Measurements from ENCODE around the gene IGSF9B.

IGSF9B gene

DNA sequence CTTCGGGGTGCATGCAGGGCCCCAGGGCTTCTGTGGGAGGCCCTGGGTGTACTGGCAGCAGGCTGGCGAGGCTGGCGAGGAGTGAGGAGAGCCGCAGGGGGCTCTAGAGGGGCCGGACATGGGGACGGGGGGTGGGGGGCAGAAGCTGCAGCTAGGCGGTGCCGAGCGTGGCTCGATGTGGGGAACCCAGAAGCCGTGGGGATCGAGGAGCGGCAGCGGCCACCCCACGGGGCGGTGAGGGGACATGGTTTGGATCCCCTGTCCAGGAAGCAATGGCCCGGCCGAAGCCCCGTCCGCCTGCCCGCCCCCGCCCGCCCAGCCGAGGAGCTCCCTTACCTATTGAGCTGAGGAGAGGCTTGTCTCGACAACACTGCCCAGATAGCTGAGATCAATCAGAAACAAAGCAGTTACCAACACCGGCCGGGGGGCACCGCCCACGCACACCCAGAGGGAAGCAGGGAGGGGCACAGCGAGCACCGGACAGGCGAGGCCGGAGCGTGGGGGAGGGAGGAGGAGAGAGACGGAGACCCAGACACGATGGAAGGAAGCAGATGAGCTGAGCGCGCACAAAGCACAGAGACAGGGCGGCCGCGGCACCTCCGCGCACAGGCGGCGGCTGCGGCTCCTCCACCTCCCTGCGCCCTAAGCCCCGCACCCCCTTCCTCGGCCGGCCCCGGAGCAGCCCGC lies 38.7 kb downstream of the IGSF9B start:
- no peak for DNase-seq

DNA sequence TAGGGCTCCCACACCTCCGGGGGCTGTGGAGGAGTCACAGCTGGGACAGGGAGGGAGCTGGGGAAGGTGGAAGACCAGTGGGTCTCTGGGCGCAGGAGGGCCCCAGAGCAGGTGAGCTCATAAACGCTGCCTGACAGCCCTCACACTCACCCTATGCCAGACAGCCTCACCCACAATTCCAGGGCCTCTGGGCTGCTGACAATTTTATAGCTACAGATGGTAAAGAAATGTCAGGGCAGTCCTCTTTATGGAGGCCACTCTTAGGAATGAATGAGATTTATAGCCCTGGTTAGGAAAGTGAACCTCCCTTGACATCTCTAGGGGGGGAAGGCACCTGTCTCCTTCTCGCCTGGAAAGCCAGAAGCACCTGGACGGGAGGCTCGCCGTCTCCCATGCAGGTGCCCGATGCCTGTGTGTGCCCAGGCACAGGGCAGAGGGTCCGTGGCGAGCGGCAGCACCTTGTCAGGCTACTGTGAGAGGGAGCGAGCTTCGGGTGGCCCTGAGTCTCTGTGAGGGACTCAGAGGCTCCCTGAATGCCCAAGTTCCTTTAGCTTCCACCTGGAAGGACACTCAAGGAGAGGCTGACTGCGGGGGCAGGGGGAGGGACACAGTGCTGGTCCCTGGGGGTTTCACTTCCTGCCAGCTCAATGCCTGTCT lies 39.9 kb downstream of the IGSF9B start:
- DNase-seq, result no peak

DNA sequence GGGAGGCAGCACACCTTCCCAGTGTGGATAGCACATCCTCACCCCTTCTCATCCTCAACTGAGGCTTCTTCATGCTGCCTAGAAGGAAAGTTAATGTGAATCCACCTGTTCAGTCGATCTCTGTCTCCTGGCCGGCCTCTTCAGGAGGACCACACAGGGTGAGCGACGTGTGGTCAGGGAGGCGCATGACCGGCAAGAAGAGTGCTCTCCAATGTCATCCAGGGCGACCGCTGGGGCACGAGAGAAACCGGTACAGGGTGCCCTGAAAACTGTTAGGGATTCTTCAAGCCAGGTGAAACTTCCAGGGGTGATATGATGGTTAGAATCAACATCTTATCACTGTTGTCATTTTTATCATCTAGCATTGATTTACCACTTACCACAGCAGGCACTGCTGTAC lies 43.0 kb downstream of the IGSF9B start:
- DNase-seq, result no peak

DNA sequence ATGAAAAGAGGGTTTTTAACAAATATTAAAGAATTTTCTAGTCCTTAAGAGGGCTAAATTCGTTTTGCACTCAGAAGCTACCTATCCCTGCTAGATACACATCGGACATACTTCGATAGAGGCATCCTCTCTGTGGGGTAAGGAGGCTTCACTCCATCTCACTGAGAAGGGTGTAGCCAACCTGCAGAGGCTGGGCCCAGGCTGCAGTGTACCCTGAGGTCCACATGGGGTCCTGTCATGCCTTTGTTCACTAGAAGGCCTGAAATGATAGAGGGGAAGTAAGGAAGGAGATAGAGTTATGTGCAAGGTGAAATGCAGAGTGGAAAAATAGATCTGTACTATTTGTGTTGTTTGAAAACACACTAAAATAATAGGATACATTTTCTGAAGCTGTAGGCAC lies 45.6 kb downstream of the IGSF9B start:
- no peak for DNase-seq

DNA sequence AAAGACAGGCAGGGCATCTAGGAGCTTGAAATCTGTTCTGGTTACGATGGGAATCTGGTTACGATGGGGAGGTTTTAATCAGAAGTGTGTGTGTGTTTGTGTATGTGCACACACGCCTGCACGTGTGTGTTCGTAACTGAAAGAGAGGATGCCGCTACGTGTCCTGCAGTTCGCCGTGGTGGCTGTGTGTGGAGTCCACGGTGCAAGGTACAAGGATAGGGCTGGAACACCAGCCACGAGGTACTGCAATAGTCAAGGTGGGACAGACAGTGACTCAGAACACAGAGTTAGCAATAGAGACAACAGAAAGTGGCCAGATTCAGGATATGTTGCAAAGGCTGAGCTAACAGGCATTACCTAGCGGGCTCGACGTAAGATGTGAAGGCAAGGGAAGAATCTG lies 46.7 kb downstream of the IGSF9B start:
- DNase-seq, result no peak

DNA sequence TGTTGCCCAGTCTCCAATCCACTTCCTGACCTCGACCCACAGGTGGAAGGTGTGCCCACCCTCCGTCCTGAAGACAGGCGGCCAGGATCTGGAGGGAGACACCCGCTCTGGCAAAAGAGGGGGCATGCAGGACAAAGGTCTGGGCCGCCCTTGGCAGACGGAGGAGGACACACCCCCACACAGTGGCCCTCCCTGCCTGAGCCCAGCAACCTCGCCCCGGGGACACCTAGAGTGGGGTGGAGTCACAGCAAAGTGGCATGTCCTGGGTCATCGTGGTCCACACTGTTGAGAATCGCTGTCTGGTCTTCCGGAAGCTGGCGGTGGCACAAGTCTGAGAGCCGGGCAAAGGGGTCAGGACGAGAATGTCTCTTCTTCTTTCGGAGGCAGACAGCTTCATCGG lies 47.9 kb downstream of the IGSF9B start:
- DNase-seq, result no peak

DNA sequence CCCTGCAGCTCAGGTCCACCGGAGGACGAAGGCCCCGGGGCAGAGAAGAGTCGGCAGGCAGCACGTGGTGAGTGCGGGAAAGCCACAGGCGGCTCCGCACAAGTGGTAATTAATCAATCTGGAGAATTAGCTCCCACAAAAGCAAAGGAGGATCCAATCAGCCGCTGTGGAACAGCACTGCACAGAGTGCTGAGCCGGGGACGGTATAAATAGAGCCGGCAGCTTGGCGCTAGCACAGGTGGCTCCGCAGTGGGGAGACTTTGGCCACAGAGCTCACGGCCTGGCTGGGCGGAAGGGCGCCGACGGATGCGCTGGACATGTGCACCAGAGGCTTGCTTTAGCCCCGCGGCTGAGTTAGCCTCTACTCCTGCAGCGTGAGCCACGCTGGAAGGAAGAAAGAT lies 48.9 kb downstream of the IGSF9B start:
- DNase-seq, result no peak

DNA sequence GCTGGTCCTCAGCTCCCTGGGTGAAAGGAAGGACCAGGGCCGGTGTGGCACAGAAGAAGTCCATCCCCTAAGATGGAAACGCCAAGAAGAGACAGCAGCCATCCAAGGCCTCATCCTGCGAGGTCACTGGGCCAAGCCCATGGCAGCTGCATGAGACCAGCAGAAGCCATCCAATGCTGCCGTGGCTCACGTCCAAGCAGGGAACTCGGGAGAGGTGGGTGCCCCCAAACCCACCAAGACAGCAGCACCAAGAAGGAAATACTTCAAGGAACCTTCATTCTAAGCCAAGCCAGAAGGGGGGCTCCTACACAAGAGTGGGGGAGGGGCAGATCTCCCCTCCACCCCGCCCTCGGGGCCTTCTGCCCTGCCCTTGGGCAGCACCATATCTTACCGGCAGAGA lies 49.6 kb downstream of the IGSF9B start:
- DNase-seq, result no peak

DNA sequence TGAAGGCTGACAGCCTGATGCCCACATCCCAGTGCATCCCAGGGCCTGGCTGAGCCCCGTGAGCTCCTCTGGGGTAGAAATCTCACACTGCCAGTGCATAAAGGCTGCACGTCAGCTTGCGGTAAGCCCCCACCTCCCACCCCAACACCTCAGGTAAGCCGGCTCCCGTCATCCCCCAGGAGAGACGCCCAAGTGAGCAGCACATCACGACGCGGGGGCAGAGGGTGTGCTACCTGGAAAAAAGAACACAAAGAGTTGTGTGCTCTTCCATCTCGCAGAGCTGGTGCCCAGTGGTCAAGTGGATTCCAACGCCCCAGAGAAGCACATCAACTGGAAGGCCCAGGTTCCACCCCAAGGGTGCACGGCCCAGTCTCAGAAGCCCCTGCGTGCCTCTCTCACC lies 50.0 kb downstream of the IGSF9B start:
- DNase-seq, result no peak

DNA sequence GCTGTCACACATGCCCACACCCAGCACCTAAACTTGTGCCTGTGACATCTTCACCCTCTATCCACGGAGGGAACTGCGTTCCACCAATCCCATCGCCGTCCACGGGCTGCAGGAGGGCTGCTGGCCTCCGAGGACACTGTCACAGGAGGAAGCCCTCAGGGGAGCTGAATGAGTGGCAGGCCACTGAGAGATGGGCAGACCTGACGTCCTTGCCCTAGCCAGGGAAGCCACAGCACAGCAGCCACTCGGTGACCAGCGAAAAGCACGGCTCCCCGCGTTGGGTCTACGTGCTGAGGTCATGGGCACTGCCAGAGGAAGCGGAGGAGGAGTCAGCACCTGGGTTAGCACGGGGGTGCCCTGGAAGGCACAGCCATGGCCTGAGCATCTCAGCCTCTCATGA lies 50.5 kb downstream of the IGSF9B start:
- no peak for DNase-seq

DNA sequence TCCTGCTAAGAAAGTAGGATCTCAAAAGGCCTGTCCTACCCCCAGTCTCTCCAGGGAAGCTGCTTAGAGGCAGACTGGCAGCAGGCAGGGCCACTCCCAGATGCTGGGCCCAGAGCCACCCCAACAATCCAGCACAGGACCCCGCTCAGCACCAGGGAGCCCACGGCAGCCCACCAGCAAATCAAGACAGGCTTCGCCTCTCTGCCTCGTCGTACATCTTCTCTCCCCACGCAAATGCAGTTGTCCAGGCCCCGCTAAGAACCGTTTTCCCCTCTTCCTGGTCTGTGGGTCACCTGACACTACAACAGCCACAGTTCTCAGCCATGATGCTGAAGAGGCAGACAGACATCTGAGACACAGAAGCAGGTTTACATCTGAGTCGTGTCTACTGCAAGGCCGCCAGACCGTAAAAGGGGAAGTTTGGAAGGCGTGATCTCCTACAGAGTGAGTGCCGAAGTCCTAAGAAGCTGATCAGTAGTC lies 51.1 kb downstream of the IGSF9B start:
- no peak for DNase-seq

DNA sequence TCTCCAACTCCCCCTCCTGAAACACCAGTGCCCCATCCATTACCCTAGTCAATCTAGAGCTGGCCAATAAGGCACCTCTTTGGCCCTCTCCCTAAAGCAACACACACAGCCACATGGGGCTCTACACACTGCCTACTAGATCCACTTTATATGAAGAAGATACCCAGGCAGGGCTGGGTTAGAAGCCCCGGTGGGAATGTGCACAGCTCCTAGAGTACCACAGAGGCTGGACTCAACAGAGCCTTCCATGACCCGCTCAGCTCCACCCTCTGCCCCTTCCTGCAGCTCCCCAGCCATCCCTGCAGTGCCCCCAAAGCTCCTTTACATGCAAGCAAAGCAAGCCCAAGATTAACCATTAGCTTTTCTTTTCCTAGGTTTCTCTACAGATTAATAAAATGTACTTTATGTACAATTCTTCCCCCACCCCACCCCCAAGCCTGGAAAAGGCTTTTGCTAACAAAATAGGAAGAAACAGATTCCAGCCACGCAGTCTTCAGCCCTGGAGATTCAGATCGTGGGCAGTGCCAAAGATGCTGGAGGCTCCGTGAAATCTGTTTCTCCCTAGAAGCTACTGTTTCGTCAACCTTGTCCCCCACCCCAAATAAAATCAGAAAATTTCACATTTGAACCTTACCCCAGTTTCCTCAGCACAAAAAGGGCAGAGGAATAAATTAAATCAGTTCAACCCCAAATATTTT lies 51.8 kb downstream of the IGSF9B start:
- no peak for DNase-seq

DNA sequence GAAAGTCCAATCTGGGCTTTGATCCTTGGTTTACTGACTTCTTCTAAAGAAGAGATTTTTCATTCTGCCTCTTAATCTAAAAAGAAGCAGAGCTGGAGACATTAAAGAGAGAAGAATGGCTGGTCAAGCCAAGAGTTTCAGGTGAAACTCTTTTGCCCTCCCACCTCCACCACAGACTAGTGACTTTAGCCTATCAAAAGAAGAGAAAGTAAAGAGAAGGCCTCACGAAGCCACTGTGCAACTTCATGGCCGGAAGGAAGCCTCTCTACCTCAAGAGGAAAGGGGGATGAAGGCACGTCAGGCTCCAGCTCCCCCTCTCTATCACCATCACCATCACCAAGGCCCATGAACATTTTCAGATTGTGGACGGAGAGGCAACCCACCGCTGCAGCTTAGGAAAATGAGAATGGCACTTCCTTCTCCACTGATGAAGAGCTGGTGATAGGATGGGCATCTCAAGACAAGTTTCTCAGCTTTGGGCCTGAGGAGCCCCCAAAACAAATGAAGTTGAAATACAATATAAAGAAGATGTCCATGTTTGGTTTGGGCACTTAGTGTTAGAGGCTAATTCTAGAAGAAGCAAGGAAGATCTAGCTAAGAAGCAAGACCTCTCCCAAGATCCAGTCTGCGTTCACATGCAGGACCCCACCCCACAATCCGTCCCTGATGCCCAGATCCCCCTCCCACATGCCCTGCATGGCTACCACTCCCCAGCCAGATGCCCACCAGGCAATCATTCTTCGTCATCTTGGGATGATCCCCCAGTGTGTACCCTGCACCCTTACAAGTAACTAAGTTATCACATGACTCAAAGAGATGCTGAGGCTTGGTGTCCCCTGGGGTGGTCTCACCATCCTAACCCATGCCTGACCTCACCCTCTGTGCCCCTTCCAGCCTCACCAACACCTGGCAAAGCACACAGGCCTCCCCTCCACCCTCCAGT lies 52.6 kb downstream of the IGSF9B start:
- DNase-seq, result no peak

DNA sequence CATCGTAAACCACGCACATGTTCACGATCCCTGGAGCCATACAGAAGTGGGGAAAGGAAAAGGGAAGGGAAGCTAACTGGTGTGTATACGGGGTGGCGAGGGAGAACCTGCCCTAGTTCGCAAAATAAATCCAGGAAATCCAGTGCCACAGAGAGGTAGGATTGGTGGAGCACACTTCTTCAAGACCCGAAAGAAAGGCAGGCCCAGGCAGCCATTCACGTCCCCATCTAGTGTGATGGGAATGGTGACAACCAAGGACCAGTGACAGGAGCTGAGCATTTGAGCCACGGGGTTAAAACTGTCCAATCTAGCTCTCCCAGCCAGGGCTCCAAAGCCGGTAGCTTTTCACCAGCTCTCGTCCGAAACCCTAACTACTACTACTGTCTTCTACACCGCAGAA lies 53.7 kb downstream of the IGSF9B start:
- no peak for DNase-seq

DNA sequence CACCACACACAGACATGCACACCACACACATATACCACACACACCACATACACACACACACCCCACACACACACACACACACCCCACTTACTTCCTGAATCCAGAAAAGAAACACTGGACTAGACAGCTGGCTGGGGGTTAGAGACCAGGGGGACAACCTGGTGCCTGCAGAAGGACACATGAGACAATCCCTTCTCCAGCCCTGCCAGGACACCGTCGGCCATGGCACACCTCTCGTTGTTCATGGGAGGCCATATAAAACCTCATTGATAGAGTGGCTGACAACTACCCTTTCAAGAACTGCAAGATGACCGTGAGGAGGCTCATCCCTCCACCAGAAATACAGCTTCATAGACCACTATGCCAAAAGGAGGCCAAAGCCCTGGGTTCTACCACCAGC lies 54.3 kb downstream of the IGSF9B start:
- DNase-seq, result no peak

DNA sequence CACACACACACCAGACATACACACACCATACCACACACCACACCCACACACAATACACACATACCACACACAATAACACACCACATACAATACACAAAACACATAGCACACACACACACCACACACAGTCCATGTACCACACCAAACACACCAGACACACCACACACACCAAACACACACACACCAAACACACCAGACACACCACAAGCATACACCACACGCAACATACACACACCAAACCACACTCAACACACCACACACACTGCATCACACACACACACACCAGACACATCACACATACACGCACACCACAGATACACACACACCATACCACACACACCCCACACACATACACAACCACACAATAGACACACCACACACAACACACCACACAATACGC lies 54.8 kb downstream of the IGSF9B start:
- DNase-seq, result no peak

DNA sequence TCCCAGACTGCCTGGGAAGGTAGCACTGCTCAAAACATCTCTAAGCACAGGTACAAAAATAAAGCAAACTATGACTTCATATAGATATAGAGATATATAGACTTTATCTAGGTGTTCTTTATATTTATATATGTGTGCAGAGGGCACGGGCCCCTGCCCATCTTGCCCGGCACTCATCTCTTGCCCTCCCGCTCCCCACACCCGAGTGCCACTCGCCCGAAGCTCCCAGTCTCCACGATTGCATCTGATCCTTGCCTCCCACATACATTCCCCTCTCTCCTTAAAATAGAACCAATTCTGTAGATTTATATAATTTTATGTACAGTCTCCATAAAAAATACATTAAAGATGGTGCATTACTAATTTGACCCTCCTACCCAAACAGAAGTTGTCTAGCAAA lies 55.5 kb downstream of the IGSF9B start:
- DNase-seq, result no peak

DNA sequence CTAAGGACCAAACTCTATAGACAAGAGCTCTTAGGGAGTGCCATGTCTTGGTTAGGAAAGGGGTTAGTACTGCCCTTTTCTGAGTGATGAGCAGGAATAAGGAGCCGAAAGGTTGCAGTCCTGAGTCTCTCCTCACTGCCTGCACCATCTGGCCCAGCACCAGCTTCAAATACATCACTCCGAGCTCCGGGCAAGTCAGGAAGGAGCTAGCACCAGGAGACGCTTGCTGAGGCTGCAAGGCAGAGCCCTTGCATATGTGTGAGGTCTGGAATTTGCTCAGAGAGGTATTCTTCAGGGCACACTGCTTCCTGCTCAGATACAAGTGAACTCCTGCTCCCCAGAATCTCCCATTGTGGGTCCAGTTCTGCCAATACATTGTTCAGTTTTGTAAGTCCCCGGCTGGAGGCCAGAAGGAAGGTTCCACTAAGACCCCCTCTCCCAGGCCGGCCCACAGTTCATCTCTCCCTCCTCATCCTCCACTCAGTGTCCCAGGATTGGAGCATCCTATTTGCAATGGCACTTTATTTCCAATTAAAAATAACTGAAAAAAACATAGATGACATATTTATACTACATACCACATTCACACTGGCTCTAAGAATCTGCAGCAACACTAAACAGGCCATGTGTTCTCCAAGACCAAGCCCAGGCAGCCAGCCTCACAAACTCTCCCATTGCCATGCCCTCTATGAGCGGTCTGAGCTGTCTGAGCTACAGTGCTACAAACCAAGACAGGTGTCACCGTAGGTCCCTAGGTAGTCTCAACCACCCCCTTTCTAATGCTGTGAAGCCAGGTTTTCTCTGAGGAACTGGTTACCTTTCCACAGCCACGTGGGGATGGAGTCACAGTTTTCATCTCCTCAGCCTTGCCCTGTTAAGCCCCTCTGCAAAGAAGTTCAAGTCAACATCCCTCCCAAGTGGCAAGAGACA lies 56.3 kb downstream of the IGSF9B start:
- DNase-seq, result no peak

DNA sequence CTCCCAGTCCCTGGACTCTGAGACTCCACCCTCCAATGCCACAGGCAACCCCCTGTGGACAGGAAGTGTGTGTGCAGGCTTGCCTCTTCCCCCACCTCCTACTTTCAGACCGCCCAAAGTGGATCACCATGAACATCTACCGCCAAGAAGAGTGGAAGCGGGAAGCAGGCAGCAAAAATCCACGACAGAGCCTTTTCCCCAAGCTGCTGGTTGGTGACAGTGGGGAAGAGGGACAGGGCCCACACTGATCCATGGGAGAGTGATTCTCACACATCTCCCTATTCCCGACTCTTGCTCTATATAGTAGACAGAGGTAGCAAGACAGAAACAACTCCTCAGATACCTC lies 58.0 kb downstream of the IGSF9B start:
- no peak for DNase-seq

DNA sequence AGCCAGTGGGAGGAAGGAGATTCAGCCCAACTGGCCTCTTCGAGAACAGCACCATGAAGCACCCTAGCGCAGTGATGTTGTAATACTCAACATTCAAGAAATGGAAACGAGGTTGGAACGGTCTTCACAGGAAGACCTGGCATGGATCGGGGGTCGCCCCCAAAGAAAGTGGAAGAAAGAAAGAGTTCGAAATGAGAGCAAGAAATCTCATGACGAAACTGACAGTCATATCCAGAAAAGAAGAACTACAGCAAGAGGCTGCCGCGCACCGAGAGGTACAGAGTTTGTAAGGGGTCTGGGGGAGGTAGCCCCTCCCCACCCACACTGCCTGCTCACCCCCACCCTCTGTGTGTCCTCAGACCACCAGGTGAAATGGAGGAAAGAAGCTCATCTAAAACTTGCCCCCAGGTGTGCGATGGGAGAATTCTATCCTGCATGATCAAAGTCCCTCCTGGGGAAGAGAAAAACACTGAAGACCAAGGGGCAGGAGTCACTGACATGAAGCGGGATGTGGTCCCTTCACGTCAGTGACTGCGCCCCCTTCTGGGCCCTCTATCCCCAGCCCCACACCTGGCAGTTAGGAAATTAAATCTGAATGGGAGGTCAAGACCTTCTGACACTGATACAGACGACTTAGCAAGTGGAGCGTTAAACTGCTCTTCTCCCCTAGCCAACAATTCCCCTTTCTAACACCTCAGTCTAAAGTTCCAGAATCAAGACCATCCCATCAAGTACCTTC lies 58.6 kb downstream of the IGSF9B start:
- no peak for DNase-seq

DNA sequence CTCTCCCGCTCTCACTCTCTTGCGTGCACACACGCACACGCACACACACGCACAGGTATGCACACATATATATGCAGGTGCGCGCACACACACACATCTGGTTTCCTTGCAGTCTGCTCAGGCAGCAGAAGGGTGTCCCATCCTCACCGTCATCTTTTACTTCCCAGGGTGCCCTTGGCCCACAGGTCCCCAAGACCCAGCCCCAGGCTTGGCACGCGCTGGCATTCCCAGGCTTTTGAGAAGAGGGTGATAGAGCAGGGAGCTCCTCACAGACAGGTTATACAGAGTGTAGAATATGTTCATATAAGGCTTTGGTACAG lies 59.5 kb downstream of the IGSF9B start:
- no peak for DNase-seq
